SK-N-MC (cell line): ENCODE measurements around the gene ELAVL1.

Experiments used
- EZH2 ChIP-seq: fragments of 200-600 bp; sonication (generic); IDR thresholded peaks from one replicate; pipeline ENCODE4 v1.6.1; 2017; ENCODE audit warnings: antibody characterized with exemption
- FOXP2 ChIP-seq: optimal IDR thresholded peaks from 2 replicates; pipeline ENCODE3; 2011; ENCODE audit warnings: mild to moderate bottlenecking, moderate library complexity; ENCODE audit not compliant: insufficient read depth; ENCODE audit errors: extremely low read length, control extremely low read depth
- POLR2AphosphoS5 ChIP-seq: IDR thresholded peaks from 2 replicates; pipeline ENCODE4 v1.6.1; 2012; ENCODE audit warnings: mild to moderate bottlenecking, low read depth, low read length, borderline replicate concordance

GRCh38 chr19:7963566-7963965, 41.9 kb downstream of the ELAVL1 start:
- TF ChIP-seq POLR2AphosphoS5, result no peak
- TF ChIP-seq EZH2, result no peak
- no peak for TF ChIP-seq FOXP2
